Measurements from ENCODE around the gene NTRK3.

Gene NTRK3

DNA sequence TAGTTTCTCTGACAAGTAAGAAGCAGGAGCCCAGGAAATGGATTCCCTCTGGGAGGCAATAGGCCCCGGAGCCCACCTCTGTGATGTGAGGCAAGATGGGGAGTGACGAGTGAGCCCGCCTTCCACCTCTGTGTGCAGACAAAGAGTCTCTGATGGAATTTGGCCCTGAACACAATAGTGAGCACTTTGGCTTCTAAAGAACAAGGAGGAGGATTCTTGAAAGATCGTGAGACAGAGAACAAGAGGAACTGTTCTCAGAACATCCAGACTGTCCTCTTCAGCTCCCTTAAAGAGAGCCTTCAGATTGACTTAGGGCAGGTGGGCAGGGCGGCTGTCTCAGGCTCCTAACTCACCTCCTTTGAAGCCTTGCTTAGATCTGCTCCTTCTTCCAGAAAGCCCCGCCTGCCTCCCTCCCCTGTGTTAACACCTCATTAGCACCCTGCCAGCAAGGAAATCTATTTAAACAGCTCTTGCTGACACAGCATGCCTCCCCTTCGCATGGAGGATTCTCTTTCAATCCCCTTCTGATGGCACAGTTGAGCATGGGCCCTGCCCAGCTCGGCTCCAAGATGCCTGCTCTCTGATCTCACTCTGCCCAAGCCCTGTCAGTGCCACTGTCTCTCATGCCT, 430.3 kb downstream of the NTRK3 start:
- TF ChIP-seq JUND (IDR thresholded peaks at IDR 0.05; ENCODE audit: low read depth) = no peak
- no peak for DNase-seq (ENCODE audit: low read depth in 1 of 2, low spot score in 1 of 2)
- in situ Hi-C loops (cut with HindIII; ENCODE audit: low pct_unique_long_range_greater_than_20kb, low sequenced_read_pairs) = no loop called here

DNA sequence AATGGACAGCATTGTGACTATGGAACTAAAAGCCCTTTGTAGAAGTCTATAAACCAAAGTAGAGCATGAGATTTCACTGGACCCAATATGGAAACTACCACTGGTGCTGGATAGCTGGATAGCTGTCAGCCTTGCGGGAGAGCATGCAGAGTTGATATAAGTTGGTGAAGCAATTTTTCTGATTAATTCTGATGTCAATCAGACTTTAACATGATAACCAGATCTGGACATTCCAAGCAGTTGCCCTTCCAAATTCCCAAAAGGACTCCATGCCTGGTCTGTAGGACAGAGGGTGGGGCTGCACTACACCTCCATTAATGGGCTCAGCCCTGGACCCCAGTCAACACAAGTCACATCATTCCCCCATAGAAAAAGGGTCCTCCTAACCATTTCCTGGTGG, 437.8 kb downstream of the NTRK3 start:
- TF ChIP-seq JUND (IDR thresholded peaks at IDR 0.05; ENCODE audit: low read depth) = no peak
- in situ Hi-C loops (cut with HindIII; ENCODE audit: low pct_unique_long_range_greater_than_20kb, low sequenced_read_pairs) = no loop called here
- DNase-seq (ENCODE audit: low read depth in 1 of 2, low spot score in 1 of 2) = no peak

DNA sequence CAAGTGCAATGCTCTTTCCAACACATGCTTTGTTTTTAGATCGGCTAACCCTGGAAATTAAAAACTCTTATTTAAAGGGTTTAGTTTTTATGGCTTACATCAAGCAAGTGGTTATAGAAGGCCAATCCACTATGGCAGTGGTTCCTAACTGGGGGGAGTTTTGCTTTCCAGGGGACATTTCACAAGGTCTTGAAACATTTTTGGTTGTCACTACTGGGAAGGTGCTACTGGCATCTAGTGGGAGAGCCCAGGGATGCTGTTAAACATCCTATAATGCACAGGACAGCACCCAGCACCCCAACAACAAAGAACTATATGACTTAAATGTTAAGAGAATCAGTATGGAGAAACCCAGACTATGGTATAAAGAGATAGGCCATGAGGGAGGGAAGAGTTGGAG, 439.0 kb downstream of the NTRK3 start:
- no peak for DNase-seq (ENCODE audit: low read depth in 1 of 2, low spot score in 1 of 2)
- TF ChIP-seq JUND (IDR thresholded peaks at IDR 0.05; ENCODE audit: low read depth) = no peak
- in situ Hi-C loops (cut with HindIII; ENCODE audit: low pct_unique_long_range_greater_than_20kb, low sequenced_read_pairs) = no loop called here

DNA sequence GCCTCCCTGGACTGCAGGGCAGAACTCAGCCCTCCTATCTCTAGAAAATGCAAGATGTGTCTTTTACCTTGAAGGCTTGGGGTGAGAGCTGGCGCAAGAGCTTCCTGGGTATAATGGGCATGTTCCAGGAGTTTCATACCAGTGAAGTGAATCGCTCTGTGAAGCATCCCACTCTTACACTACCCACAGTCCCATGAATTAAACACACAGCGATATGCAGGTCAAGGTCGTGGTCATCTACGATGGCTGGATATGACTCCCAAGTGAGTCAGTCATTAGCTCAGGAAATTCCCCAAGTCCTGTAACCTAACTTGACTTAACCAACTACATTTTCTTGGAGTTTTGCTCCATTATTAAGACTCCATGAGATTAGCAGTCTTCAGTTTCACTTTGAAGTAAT, 439.7 kb downstream of the NTRK3 start:
- TF ChIP-seq JUND (IDR thresholded peaks at IDR 0.05; ENCODE audit: low read depth) = no peak
- DNase-seq (ENCODE audit: low read depth in 1 of 2, low spot score in 1 of 2) = no peak
- in situ Hi-C loops (cut with HindIII; ENCODE audit: low pct_unique_long_range_greater_than_20kb, low sequenced_read_pairs) = no loop called here

DNA sequence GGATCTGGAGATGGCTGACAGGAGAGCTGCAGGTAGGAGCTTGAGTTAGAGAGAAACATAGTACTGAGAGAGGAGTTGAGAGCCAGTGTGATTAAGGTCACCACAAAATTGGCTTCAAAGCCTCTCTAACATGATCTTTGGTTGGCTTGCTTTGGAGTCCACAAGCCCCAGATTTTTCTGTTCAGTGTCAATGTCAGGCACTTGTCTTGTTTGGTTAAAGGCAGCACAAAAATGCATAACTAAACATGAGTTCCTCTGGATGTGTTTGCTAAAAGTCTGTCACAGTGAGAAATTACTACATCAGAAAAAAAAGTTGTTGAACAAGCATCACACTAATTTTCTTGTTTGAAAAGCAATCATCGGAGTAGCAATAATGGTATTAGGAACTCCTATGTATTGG, 440.5 kb downstream of the NTRK3 start:
- no peak for TF ChIP-seq JUND (IDR thresholded peaks at IDR 0.05; ENCODE audit: low read depth)
- no peak for DNase-seq (ENCODE audit: low read depth in 1 of 2, low spot score in 1 of 2)
- in situ Hi-C loops (cut with HindIII; ENCODE audit: low pct_unique_long_range_greater_than_20kb, low sequenced_read_pairs) = no loop called here
